ENCODE data around the gene BTAF1.
"Not testable (repeated sequence)": the region's sequence is repeated elsewhere in the genome, so short reads cannot be mapped to it uniquely, and the experiment has no call there.

Gene BTAF1

DNA sequence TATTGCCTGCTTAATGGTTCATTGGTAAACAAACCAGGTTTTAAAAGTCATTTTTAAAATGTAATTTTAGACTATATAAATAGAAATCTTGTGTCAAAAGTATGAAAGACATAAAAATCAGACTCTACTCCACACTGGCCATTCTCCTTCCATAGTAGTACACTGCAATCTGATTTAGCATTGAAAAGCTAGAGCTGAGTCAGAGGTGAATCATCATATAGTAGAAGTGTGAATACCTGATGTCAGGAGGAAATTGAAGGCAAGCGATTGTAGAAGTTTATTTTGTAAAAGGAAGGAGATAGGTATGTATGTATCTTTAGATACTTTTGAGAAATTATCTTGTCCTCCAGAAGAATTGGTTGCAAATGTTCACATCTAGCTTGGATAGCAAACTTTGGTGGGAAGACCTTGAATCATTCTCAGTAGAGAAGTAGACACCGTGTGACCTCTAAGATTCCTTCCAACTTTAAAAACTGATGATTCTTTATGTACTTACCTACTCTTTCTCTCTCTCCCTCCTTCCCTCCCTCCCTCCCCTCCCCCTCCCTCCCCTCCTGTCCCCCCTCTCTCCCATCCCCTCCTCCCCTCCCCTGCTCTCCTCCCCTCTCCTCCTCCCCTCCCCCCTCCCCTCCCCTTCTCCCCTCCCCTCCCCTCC, 88.1 kb downstream of the BTAF1 start:
- TF ChIP-seq, protein P1, sequence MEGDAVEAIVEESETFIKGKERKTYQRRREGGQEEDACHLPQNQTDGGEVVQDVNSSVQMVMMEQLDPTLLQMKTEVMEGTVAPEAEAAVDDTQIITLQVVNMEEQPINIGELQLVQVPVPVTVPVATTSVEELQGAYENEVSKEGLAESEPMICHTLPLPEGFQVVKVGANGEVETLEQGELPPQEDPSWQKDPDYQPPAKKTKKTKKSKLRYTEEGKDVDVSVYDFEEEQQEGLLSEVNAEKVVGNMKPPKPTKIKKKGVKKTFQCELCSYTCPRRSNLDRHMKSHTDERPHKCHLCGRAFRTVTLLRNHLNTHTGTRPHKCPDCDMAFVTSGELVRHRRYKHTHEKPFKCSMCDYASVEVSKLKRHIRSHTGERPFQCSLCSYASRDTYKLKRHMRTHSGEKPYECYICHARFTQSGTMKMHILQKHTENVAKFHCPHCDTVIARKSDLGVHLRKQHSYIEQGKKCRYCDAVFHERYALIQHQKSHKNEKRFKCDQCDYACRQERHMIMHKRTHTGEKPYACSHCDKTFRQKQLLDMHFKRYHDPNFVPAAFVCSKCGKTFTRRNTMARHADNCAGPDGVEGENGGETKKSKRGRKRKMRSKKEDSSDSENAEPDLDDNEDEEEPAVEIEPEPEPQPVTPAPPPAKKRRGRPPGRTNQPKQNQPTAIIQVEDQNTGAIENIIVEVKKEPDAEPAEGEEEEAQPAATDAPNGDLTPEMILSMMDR (IDR thresholded peaks at IDR 0.05; ENCODE audit: insufficient read depth, low read length, missing control alignments): no peak
- POLR2A ChIA-PET: interaction anchor here (1.0 kb wide), 1 partner anchor 13 kb away, joined by 3 read pairs; no protein-coding TSS in a partner anchor
- H3K4me3 ChIP-seq (ENCODE audit: low read depth, low read length): no peak overlapping the region
- no peak for DNase-seq (ENCODE audit: low read depth, low spot score)
- CTCF ChIA-PET: no interaction called here

DNA sequence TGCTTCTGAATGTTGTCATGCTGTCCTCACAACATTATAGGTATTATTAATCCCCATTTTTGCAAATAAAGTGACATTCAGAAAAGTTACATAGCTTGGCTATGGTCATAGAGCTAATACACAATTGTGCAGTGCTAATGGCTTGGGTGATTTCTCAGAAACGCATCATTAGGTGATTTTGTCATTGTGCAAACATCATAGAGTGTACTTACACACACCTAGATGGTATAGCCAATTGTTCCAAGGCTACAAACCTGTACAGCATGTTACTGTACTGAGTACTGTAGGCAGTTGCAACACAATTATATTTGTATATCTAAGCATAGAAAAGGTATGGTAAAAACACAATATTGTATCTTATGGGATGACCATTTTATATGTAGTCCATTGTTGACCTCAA, 91.0 kb downstream of the BTAF1 start:
- no peak for DNase-seq (ENCODE audit: low read depth, low spot score)
- CTCF ChIA-PET: no interaction called here
- TF ChIP-seq, protein P1 (IDR thresholded peaks at IDR 0.05; ENCODE audit: insufficient read depth, low read length, missing control alignments): no peak
- POLR2A ChIA-PET: no interaction called here
- no peak overlapping the region for H3K4me3 ChIP-seq (ENCODE audit: low read depth, low read length)

DNA sequence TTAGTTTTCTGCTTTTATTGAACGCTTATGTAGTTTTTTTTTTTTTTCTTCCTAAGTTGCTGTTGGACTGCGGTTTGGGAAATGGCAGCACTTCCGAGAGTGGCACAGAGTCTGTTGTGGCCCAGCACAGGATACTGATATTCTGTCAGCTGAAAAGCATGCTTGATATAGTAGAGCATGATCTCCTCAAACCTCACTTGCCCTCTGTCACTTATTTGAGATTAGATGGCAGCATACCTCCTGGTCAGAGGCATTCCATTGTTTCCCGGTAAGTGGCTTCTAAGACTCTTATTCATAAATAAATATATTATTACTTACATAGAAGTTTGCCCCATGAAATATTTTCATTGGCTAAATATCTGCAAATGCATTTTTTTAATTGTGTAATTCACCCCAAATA, 101.1 kb downstream of the BTAF1 start:
- TF ChIP-seq, protein P1 (IDR thresholded peaks at IDR 0.05; ENCODE audit: insufficient read depth, low read length, missing control alignments): no peak
- ChIA-PET POLR2A (interaction anchor here (0.9 kb wide), 1 partner anchor 13 kb away, joined by 3 read pairs; no protein-coding TSS in a partner anchor), CTCF (no interaction called here)
- H3K4me3 ChIP-seq (ENCODE audit: low read depth, low read length): no peak overlapping the region
- DNase-seq (ENCODE audit: low read depth, low spot score): peak; percentile 23

DNA sequence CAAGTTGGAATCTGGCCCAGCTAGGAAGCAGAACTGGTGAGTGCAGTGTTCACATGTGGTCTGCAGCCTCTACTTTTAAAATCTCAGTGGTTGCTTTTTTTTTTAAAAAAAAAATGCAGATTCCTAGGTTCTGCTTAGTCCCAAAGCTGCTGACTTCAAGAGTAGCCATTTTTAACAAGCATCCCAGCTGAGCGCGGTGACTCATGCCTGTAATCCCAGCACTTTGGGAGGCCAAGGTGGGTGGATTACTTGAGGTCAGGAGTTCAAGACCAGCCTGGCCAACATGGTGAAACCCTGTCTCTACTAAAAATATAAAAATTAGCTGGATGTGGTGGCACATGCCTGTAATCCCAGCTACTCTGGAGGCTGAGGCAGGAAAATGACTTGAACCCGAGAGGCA, 101.8 kb downstream of the BTAF1 start:
- ChIA-PET CTCF (interaction anchor here (0.6 kb wide), 1 partner anchor 1090 kb away, joined by 3 read pairs; no protein-coding TSS in a partner anchor), POLR2A (interaction anchor here (0.9 kb wide), 1 partner anchor 14 kb away, joined by 3 read pairs; no protein-coding TSS in a partner anchor)
- not testable (repeated sequence) for H3K4me3 ChIP-seq (ENCODE audit: low read depth, low read length); DNase-seq (ENCODE audit: low read depth, low spot score)

DNA sequence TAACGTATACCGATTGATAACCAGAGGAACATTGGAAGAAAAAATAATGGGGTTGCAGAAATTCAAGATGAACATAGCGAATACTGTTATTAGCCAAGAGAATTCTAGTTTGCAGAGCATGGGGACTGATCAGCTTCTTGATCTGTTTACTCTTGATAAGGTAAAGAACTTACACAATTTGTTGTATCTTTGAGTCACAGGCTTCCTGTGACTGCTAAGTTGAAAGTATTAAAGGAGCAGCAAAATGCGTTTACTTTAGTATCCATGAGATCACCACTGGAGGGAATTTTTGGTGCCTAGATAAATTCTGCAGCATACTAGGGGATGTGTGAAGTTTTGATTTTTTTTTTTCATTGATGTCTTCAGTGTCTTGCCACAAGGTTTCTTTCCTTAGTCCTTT, 103.6 kb downstream of the BTAF1 start:
- CTCF ChIA-PET: no interaction called here
- H3K4me3 ChIP-seq (ENCODE audit: low read depth, low read length): no peak overlapping the region
- DNase-seq (ENCODE audit: low read depth, low spot score): no peak
- POLR2A ChIA-PET: no interaction called here
- TF ChIP-seq, protein P1 (IDR thresholded peaks at IDR 0.05; ENCODE audit: insufficient read depth, low read length, missing control alignments): no peak

DNA sequence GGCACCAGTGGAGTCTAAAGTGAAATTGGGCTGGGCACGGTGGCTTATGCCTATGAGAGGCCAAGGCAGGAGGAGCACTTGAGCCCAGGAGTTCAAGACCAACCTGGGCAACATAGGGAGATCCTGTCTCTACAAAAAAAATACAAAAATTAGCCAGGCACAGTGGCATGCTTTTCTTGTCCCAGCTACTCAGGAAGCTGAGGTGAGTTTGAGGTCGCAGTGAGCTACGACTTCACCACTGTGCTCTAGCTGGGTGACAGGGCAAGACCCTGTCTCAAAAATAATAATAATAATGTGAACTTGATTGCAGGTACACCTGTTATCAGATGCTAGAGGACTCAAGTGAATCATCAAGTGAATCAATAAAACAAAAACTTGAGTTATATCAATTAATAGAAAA, 108.0 kb downstream of the BTAF1 start:
- POLR2A ChIA-PET: no interaction called here
- DNase-seq (ENCODE audit: low read depth, low spot score): no peak
- H3K4me3 ChIP-seq (ENCODE audit: low read depth, low read length): no peak overlapping the region
- TF ChIP-seq, protein P1 (IDR thresholded peaks at IDR 0.05; ENCODE audit: insufficient read depth, low read length, missing control alignments): no peak
- CTCF ChIA-PET: no interaction called here

DNA sequence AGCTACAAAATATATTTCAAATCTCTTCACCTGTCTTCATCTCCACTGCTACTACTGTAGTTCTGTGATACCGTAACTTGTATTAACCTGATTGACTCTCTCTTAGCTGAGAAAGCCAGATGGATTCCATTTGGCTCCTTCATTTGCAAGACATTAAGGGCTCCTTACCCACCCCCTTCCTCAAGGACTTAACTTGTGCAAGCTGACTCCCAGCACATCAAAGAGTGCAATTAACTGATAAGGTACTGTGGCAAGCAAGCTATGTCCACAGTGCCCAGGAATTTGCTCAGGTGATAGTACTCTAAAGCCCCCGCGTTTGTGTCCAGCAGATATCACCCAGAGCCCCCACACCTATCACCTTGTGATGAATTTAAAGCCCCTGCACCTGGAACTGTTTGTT, 109.5 kb downstream of the BTAF1 start:
- DNase-seq (ENCODE audit: low read depth, low spot score); POLR2A ChIA-PET; H3K4me3 ChIP-seq (ENCODE audit: low read depth, low read length); CTCF ChIA-PET: not testable (repeated sequence)
